GM23338 (cell line): Measurements from ENCODE around the gene SMIM28. TPM values are rescaled to one million over a fixed set of nuclear protein-coding genes. Genes with fewer than 3 reads are reported as not detected.

ENCODE experiments used
- ATAC-seq: fragments of 200-7000 bp; cut with Tn5 transposase; 3 replicates; pipeline ENCODE4 v1.9.1; 2020
- DNase-seq: peaks from one replicate; pipeline ENCODE4 v3.0.0-alpha.2; 2015; ENCODE audit warnings: low spot score
- H2AFZ ChIP-seq: fragments of 200-600 bp; sonication (generic); 2 replicates; pipeline ENCODE4 v1.8.0; 2016; ENCODE audit warnings: antibody characterized with exemption, mild to moderate bottlenecking, moderate library complexity
- H3F3A ChIP-seq: fragments of 200-600 bp; sonication (generic); replicated peaks from 2 replicates; pipeline ENCODE4 v1.8.0; 2017; ENCODE audit warnings: antibody characterized with exemption, mixed run types, low read depth
- H3K27ac ChIP-seq: fragments of 200-600 bp; sonication (generic); 2 replicates; pipeline ENCODE4 v1.6.1; 2016; ENCODE audit warnings: low read depth
- H3K27me3 ChIP-seq: fragments of 200-600 bp; sonication (generic); 2 replicates; pipeline ENCODE4 v1.8.0; 2016; ENCODE audit warnings: mild to moderate bottlenecking, mixed run types, moderate library complexity; ENCODE audit not compliant: insufficient read depth
- H3K36me3 ChIP-seq: fragments of 200-600 bp; sonication (generic); 2 replicates; pipeline ENCODE4 v1.8.0; 2016; ENCODE audit warnings: mild to moderate bottlenecking; ENCODE audit not compliant: insufficient read depth
- H3K4me1 ChIP-seq: fragments of 200-600 bp; sonication (generic); 2 replicates; pipeline ENCODE4 v1.8.0; 2016; ENCODE audit warnings: mild to moderate bottlenecking, moderate library complexity; ENCODE audit not compliant: insufficient read depth
- H3K4me2 ChIP-seq: fragments of 200-600 bp; sonication (generic); 2 replicates; pipeline ENCODE4 v1.7.1; 2017; ENCODE audit warnings: mixed run types
- H3K4me3 ChIP-seq: fragments of 200-600 bp; sonication (generic); 2 replicates; pipeline ENCODE4 v1.6.1; 2016; ENCODE audit warnings: mixed run types
- H3K79me2 ChIP-seq: fragments of 200-600 bp; sonication (generic); replicated peaks from 2 replicates; pipeline ENCODE4 v1.8.0; 2017; ENCODE audit warnings: mild to moderate bottlenecking; ENCODE audit not compliant: insufficient read depth
- H3K9me2 ChIP-seq: fragments of 200-600 bp; sonication (generic); 2 replicates; pipeline ENCODE4 v1.8.0; 2017; ENCODE audit not compliant: insufficient read depth
- H4K20me1 ChIP-seq: fragments of 200-600 bp; sonication (generic); replicated peaks from 2 replicates; pipeline ENCODE4 v1.8.0; 2017; ENCODE audit warnings: mild to moderate bottlenecking; ENCODE audit not compliant: insufficient read depth
- H3K27ac Mint-ChIP-seq: 2 replicates; pipeline ENCODE4 v1.8.0; 2020; ENCODE audit warnings: inconsistent platforms, mild to moderate bottlenecking, moderate library complexity, mixed read lengths
- H3K27me3 Mint-ChIP-seq: 3 replicates; pipeline ENCODE4 v1.8.0; 2022; ENCODE audit warnings: low read depth, mild to moderate bottlenecking, moderate library complexity, mixed read lengths, inconsistent platforms; ENCODE audit not compliant: insufficient read depth, poor library complexity
- H3K36me3 Mint-ChIP-seq: 3 replicates; pipeline ENCODE4 v1.8.0; 2021; ENCODE audit warnings: low read depth, mild to moderate bottlenecking, inconsistent platforms, moderate library complexity, mixed read lengths
- H3K4me1 Mint-ChIP-seq: 3 replicates; pipeline ENCODE4 v1.8.0; 2020; ENCODE audit warnings: mild to moderate bottlenecking, inconsistent platforms, mixed read lengths
- H3K4me3 Mint-ChIP-seq: 3 replicates; pipeline ENCODE4 v1.8.0; 2021; ENCODE audit warnings: moderate library complexity, mild to moderate bottlenecking, inconsistent platforms, mixed read lengths
- H3K9me3 Mint-ChIP-seq: 3 replicates; pipeline ENCODE4 v1.8.0; 2020; ENCODE audit warnings: moderate library complexity, mild to moderate bottlenecking, inconsistent platforms, mixed read lengths
- NANOG ChIP-seq: IDR thresholded peaks from 2 replicates; pipeline ENCODE4 v1.6.1; 2016; ENCODE audit warnings: antibody characterized with exemption, borderline replicate concordance
- STAT1 ChIP-seq: IDR thresholded peaks from one replicate; pipeline ENCODE4 v1.6.1; 2016; ENCODE audit warnings: antibody characterized with exemption; ENCODE audit not compliant: unreplicated experiment
- polyA plus RNA-seq: library from polyadenylated mRNA; unstranded; fragments of >200 nt; fragmentation: Nextera tagmentation; extraction: Ambion mirVana; gene quantifications from 2 replicates; pipeline ENCODE4 v1.2.1, GENCODE V29; 2016
- total RNA-seq: library from RNA; depleted of rRNA; stranded (reverse); fragments of >200 nt; shearing (Covaris generic); gene quantifications from 2 replicates; pipeline ENCODE4 v1.2.3, GENCODE V29; 2014
- TF ChIP-seq, protein P1 (sequence below), 2 experiments: fragments of 200-600 bp in 1 of 2; sonication (generic) in 1 of 2; conservative IDR thresholded peaks; 2 replicates each; pipeline versions ENCODE4 v1.5.1 to v1.6.1; 2016 to 2017; ENCODE audit warnings: antibody characterized with exemption in 2 of 2, low read depth in 2 of 2, mild to moderate bottlenecking in 2 of 2, moderate library complexity in 1 of 2
- TF ChIP-seq, protein P2 (sequence below): fragments of 250-450 bp; sonication (Bioruptor Pico); IDR thresholded peaks from 2 replicates; pipeline ENCODE4 v1.5.0; 2020; ENCODE audit warnings: mild to moderate bottlenecking, moderate library complexity

Gene SMIM28
- total and polyA plus RNA-seq, 2 experiments from 2014 or later: not detected

DNA sequence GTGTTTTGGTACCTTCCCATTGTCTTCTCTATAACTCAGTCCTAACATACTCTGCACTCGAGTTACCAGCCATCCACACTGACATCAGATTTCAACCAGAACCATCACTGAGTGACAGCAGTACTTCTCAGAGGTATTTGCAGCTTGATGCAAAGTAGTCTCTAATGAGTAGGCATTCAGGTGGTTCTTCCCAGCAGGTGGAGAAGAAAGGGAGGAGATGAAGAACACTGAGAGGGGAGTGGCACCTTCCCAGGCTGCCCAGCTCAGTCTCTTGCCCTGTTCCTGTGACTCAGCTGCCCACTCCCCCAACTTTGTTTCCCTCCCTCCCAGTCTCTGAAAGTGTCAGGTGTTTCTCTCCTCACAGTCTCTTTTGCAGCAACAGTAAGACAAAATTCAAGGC is 38.7 kb upstream of the SMIM28 start:
- Mint-ChIP-seq H3K9me3 (no peaks in the 10 kb centered on the region), H3K36me3 (peaks cover 17% of the 10 kb centered on the region), H3K27me3 (peaks cover 5% of the 10 kb centered on the region), H3K4me3 (no peak overlapping the region), H3K4me1 (peaks cover 14% of the 10 kb centered on the region), H3K27ac (peak overlapping the region; percentile 45; the same call in 1 of the 2 replicates)
- Histone ChIP-seq H4K20me1 (no peaks in the 10 kb centered on the region), H3K27ac (no peak overlapping the region), H3F3A (no peaks in the 10 kb centered on the region), H3K9me2 (no peaks in the 10 kb centered on the region), H3K79me2 (no peaks in the 10 kb centered on the region), H3K36me3 (peaks cover 4% of the 10 kb centered on the region; the same call in 1 of the 2 replicates), H3K4me2 (no peak overlapping the region), H3K4me3 (no peak overlapping the region), H3K4me1 (no peaks in the 10 kb centered on the region), H3K27me3 (no peaks in the 10 kb centered on the region), H2AFZ (no peak overlapping the region)
- TF ChIP-seq, protein P1, sequence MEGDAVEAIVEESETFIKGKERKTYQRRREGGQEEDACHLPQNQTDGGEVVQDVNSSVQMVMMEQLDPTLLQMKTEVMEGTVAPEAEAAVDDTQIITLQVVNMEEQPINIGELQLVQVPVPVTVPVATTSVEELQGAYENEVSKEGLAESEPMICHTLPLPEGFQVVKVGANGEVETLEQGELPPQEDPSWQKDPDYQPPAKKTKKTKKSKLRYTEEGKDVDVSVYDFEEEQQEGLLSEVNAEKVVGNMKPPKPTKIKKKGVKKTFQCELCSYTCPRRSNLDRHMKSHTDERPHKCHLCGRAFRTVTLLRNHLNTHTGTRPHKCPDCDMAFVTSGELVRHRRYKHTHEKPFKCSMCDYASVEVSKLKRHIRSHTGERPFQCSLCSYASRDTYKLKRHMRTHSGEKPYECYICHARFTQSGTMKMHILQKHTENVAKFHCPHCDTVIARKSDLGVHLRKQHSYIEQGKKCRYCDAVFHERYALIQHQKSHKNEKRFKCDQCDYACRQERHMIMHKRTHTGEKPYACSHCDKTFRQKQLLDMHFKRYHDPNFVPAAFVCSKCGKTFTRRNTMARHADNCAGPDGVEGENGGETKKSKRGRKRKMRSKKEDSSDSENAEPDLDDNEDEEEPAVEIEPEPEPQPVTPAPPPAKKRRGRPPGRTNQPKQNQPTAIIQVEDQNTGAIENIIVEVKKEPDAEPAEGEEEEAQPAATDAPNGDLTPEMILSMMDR (conservative IDR thresholded peaks at IDR 0.05; ENCODE audit: low read depth in 2 of 2): no peak
- TF ChIP-seq, protein P2, sequence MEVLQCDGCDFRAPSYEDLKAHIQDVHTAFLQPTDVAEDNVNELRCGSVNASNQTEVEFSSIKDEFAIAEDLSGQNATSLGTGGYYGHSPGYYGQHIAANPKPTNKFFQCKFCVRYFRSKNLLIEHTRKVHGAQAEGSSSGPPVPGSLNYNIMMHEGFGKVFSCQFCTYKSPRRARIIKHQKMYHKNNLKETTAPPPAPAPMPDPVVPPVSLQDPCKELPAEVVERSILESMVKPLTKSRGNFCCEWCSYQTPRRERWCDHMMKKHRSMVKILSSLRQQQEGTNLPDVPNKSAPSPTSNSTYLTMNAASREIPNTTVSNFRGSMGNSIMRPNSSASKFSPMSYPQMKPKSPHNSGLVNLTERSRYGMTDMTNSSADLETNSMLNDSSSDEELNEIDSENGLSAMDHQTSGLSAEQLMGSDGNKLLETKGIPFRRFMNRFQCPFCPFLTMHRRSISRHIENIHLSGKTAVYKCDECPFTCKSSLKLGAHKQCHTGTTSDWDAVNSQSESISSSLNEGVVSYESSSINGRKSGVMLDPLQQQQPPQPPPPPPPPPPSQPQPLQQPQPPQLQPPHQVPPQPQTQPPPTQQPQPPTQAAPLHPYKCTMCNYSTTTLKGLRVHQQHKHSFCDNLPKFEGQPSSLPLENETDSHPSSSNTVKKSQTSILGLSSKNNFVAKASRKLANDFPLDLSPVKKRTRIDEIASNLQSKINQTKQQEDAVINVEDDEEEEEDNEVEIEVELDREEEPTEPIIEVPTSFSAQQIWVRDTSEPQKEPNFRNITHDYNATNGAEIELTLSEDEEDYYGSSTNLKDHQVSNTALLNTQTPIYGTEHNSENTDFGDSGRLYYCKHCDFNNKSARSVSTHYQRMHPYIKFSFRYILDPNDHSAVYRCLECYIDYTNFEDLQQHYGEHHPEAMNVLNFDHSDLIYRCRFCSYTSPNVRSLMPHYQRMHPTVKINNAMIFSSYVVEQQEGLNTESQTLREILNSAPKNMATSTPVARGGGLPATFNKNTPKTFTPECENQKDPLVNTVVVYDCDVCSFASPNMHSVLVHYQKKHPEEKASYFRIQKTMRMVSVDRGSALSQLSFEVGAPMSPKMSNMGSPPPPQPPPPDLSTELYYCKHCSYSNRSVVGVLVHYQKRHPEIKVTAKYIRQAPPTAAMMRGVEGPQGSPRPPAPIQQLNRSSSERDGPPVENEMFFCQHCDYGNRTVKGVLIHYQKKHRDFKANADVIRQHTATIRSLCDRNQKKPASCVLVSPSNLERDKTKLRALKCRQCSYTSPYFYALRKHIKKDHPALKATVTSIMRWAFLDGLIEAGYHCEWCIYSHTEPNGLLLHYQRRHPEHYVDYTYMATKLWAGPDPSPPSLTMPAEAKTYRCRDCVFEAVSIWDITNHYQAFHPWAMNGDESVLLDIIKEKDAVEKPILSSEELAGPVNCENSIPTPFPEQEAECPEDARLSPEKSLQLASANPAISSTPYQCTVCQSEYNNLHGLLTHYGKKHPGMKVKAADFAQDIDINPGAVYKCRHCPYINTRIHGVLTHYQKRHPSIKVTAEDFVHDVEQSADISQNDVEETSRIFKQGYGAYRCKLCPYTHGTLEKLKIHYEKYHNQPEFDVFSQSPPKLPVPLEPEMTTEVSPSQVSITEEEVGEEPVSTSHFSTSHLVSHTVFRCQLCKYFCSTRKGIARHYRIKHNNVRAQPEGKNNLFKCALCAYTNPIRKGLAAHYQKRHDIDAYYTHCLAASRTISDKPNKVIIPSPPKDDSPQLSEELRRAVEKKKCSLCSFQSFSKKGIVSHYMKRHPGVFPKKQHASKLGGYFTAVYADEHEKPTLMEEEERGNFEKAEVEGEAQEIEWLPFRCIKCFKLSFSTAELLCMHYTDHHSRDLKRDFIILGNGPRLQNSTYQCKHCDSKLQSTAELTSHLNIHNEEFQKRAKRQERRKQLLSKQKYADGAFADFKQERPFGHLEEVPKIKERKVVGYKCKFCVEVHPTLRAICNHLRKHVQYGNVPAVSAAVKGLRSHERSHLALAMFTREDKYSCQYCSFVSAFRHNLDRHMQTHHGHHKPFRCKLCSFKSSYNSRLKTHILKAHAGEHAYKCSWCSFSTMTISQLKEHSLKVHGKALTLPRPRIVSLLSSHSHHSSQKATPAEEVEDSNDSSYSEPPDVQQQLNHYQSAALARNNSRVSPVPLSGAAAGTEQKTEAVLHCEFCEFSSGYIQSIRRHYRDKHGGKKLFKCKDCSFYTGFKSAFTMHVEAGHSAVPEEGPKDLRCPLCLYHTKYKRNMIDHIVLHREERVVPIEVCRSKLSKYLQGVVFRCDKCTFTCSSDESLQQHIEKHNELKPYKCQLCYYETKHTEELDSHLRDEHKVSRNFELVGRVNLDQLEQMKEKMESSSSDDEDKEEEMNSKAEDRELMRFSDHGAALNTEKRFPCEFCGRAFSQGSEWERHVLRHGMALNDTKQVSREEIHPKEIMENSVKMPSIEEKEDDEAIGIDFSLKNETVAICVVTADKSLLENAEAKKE: peak; percentile 72; the same call in 1 of the 2 replicates
- TF ChIP-seq NANOG: no peak
- ATAC-seq (peak; percentile 71), DNase-seq (peak; percentile 35)

DNA sequence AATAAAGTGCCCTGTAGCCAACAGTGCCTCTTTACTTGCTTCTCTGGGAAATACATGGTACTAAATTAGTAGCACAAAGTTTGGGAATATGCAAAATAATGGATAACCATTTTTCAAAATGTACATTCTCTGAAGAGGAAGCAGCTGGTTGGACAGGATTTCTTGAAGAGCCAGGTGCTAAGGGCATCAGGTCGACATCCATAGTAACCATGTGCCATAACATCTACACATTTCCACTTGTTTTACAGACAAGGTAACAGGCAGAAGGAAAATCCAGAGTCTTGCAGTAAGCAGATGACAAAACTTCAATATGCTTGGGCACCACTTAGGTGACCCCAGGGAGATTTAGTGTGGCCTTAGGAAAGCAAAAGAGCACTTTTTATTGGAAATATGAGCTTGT is 36.5 kb upstream of the SMIM28 start:
- no peaks in the 10 kb centered on the region for H3K27me3 ChIP-seq
- no peaks in the 10 kb centered on the region for H3K79me2 ChIP-seq
- peaks cover 19% of the 10 kb centered on the region for H3K4me1 Mint-ChIP-seq
- H2AFZ ChIP-seq: no peak overlapping the region
- H4K20me1 ChIP-seq: no peaks in the 10 kb centered on the region
- peaks cover 4% of the 10 kb centered on the region; the same call in 1 of the 2 replicates for H3K36me3 ChIP-seq
- ATAC-seq: no peak
- H3K4me2 ChIP-seq: no peak overlapping the region
- no peaks in the 10 kb centered on the region for H3K9me3 Mint-ChIP-seq
- peaks cover 7% of the 10 kb centered on the region; the same call in 1 of the 2 replicates for H3K4me1 ChIP-seq
- H3K9me2 ChIP-seq: no peaks in the 10 kb centered on the region
- H3K36me3 Mint-ChIP-seq: peaks cover 10% of the 10 kb centered on the region
- no peak for DNase-seq
- H3K27me3 Mint-ChIP-seq: peaks cover 3% of the 10 kb centered on the region
- no peak overlapping the region for H3K4me3 ChIP-seq
- H3K4me3 Mint-ChIP-seq: no peak overlapping the region
- H3K27ac Mint-ChIP-seq: no peak overlapping the region
- no peaks in the 10 kb centered on the region for H3F3A ChIP-seq
- H3K27ac ChIP-seq: no peak overlapping the region
- TF ChIP-seq NANOG: no peak
- TF ChIP-seq STAT1: no peak
- TF ChIP-seq, protein P2: no peak
